WI38 (cell line): ENCODE data around the gene PRSS38.
"Not testable (repeated sequence)": the region's sequence is repeated elsewhere in the genome, so short reads cannot be mapped to it uniquely, and the experiment has no call there.

Source experiments
- H3K4me3 ChIP-seq: 2 replicates; pipeline ENCODE4 v1.5.1; 2011; ENCODE audit warnings: low read depth, mild to moderate bottlenecking, control low read depth, low read length
- TF ChIP-seq, protein P1 (sequence below): IDR thresholded peaks from 2 replicates; pipeline ENCODE4 v1.5.1; 2012; ENCODE audit warnings: low read depth, mild to moderate bottlenecking, control low read depth, low read length

The PRSS38 gene

DNA sequence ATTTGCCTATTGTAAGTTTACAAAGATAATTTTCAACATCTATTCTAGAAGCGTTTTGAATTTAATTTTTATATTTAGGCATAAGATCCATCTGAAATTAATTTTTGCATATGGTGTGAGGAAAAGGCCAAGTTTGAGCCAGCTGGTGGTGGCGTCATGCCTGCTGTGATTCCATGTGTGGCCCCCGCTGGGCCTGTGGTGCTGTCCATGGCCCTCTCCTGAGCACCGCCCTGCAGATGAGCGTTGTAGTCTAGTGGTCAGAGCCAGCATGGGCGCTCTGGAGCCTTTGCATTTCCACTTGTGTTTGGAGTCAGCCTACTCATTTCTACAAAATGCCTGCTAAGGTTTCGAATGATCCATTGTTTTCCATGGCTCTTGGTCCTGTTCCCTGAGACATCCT lies 22.7 kb downstream of the PRSS38 start:
- TF ChIP-seq, protein P1, sequence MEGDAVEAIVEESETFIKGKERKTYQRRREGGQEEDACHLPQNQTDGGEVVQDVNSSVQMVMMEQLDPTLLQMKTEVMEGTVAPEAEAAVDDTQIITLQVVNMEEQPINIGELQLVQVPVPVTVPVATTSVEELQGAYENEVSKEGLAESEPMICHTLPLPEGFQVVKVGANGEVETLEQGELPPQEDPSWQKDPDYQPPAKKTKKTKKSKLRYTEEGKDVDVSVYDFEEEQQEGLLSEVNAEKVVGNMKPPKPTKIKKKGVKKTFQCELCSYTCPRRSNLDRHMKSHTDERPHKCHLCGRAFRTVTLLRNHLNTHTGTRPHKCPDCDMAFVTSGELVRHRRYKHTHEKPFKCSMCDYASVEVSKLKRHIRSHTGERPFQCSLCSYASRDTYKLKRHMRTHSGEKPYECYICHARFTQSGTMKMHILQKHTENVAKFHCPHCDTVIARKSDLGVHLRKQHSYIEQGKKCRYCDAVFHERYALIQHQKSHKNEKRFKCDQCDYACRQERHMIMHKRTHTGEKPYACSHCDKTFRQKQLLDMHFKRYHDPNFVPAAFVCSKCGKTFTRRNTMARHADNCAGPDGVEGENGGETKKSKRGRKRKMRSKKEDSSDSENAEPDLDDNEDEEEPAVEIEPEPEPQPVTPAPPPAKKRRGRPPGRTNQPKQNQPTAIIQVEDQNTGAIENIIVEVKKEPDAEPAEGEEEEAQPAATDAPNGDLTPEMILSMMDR, result no peak
- H3K4me3 ChIP-seq, result no peak overlapping the region

DNA sequence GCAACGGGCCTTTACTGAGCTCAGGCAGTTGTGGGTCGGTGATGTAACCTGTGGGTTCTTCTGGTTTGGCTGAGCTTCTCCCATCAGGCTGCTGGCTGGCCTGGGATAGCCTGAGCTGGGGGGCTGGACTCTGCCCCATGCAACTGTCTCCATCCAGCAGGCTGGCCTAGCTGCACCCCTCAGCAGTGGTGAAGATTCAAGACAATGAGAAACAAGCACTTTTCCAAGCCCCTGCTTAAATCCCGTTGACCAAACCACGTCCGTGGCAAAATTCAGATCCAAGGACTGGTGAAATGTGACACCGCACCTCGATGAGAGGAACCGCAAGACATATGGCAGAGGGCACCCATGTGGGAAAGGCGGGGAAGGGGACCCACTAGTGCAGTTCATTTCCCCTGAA lies 25.6 kb downstream of the PRSS38 start:
- TF ChIP-seq, protein P1, result no peak
- H3K4me3 ChIP-seq, result no peak overlapping the region

DNA sequence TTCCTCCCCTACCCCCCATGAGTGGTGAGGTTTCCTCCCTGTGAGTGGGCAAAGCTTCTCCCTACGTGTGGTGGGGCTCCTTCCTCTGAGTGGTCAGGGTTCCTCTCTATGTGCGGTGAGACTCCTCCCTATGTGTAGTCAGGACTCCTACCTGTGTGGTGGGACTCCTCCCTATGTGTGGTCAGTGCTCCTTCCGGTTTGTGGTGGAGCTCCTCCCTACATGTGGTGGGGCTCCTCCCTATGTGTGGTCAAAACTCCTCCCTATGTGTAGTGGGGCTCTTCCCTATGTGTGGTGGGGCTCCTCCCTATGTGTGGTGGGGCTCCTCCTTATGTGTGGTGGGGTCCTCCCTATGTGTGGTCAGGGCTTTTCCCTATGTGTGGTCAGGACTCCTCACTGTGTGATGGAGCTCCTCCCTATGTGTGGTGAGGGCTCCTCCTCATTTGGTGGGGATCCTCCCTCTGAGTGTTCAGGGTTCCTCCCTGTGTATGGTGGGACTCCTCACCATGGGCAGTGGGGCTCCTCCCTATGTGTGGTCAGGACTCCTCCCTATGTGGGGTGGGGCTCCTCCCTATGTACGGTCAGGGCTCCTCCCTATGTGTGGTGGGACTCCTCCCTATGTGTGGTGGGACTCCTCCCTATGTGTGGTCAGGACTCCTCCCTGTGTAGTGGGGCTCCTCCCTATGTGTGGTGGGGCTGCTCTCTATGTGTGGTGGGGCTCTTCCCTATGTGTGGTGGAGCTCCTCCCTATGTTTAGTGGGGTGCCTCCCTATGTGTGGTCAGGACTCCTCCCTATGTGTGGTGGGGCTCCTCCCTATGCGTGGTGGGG lies 29.1 kb downstream of the PRSS38 start:
- no peak overlapping the region for H3K4me3 ChIP-seq
- TF ChIP-seq, protein P1, result no peak

DNA sequence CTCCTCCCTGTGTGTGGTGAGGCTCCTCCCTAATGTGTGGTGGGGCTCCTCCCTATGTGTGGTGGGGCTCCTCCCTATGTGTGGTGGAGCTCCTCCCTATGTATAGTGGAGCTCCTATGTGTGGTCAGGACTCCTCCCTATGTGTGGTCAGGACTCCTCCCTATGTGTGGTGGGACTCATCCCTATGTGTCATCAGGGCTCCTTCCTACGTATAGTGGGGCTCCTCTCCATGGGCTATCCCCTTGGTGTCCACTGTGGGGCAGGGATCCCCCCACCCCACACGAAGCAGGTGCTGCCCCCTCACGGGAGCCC lies 29.6 kb downstream of the PRSS38 start:
- TF ChIP-seq, protein P1, result no peak
- no peak overlapping the region for H3K4me3 ChIP-seq

DNA sequence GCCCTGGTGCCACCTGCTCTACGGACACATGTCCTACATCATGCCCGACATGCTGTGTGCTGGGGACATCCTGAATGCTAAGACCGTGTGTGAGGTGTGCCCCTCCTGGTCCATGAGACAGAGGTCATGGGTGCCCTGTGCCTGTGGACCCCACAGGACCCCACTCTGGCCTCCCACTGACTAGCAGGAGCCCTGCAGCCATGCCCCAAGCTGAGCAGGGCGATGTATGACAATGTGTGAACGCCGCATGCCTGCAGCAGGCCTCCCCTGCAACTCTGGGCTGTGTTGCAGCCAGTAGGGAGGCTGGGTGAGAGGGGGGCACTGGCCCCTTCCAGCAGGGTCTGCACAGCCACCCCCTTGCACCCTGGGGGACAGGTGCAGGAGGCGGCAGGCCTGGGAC lies 30.0 kb downstream of the PRSS38 start:
- TF ChIP-seq, protein P1, result no peak
- no peak overlapping the region for H3K4me3 ChIP-seq

DNA sequence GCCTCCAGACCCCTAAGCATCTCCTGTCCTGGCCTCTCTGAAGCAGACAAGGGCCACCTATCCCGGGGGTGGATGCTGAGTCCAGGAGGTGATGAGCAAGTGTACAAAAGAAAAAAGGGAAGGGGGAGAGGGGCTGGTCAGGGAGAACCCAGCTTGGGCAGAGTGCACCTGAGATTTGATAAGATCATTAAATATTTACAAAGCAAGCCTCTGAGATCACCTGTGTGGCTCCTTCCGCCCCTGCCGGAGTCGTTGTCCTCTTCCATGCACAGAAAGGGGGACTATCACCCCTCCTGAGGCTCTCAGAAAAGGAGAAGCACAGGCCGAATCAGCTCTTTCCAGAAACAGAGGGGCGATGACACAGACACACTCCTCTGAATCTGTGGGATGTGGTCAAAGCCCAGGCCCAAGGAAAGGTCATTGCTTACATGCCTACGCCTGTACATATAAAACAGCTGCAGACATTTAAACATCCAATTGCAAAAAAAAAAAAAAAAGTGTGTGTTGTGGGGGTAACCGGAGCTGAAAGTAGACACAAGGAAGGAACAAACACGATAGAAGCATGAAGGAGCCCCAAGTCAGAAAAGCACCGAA lies 30.9 kb downstream of the PRSS38 start:
- H3K4me3 ChIP-seq, result no peak overlapping the region
- TF ChIP-seq, protein P1, result no peak

DNA sequence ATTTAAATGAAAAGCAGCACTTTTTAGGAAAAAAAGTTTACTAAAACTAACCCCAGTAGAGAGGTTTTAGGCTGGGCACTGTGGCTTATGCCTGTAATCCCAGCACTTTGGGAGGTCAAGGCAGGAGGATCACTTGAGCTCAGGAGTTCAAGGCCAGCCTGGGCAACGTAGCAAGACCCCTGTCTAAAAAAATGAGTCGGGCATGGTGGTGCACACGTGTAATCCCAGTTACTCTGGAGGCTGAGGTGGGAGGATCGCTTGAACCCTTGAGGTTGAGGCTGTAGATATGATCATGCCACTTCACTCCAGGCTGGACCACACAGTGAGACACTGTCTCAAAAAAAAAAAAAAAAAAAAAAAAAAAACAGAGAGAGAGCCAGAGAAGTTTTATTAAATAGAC lies 31.6 kb downstream of the PRSS38 start:
- H3K4me3 ChIP-seq, result not testable (repeated sequence)

DNA sequence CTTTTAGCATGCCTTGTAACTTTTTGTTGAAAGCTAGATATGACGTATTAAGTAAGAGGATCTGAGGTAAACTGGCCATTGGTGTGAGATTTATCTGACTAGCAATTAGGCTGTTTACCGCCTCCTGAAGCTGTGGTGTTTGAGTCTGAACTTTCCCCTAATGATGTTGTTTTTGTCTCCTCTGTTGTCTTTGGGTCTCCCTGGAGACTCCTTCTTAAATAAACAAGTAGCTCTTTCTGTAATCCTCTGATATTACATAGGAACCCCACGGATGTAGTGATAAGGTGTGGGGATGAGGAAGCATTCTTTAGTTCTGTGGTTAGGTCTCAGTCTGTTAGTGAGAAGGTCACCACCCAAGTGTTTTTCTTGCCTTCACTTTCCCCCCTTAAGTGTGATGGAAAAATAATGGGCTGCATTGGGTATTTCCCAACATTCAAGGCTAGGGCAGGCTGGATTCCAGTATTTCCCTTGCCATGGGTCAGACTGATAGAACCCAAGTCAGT lies 33.0 kb downstream of the PRSS38 start:
- H3K4me3 ChIP-seq, result no peak overlapping the region
- TF ChIP-seq, protein P1, result no peak
